IMR-90 (cell line): ENCODE data around the gene HECTD1. TPM values are rescaled to one million over a fixed set of nuclear protein-coding genes. Genes with fewer than 3 reads are reported as not detected.

Source experiments
- ATAC-seq: fragments of 200-7000 bp; cut with Tn5 transposase; 2 replicates; pipeline ENCODE4 v1.9.1; 2020; ENCODE audit warnings: low read depth, mild to moderate bottlenecking, moderate library complexity
- BruUV-seq: library from RNA; stranded (reverse); fragments of 400-500 nt; replicated peaks from 2 replicates; lab custom pipeline; 2021; lab: Mats Ljungman, UMichigan
- CTCF ChIA-PET: fragments of 300-600 bp; formaldehyde crosslinking; extraction: SDS; loops from one replicate; lab custom pipeline; 2021; ENCODE audit warnings: antibody characterized with exemption; lab: Yijun Ruan, JAX
- POLR2A ChIA-PET: fragments of 300-600 bp; sonication (Branson Sonifier 250); formaldehyde crosslinking; loops from one replicate; lab custom pipeline; 2022; ENCODE audit warnings: antibody characterized with exemption; ENCODE audit not compliant: unreplicated experiment; lab: Charles Lee
- DNase-seq: peaks from one replicate; pipeline ENCODE4 v3.0.0; 2013
- H2AFZ ChIP-seq: replicated peaks from 2 replicates; pipeline ENCODE3; 2013; ENCODE audit warnings: low read length, mild to moderate bottlenecking; ENCODE audit not compliant: poor library complexity
- H2AK5ac ChIP-seq: 2 replicates; pipeline ENCODE4 v1.6.1; 2013; ENCODE audit warnings: low read depth, low read length, inconsistent platforms
- H2AK9ac ChIP-seq: replicated peaks from 2 replicates; pipeline ENCODE3; 2013; ENCODE audit warnings: mild to moderate bottlenecking, low read depth, low read length, moderate library complexity; ENCODE audit not compliant: poor library complexity
- H2BK120ac ChIP-seq: 2 replicates; pipeline ENCODE4 v1.6.1; 2013; ENCODE audit warnings: low read depth, low read length, inconsistent platforms
- H2BK15ac ChIP-seq: 3 replicates; pipeline ENCODE4 v1.6.1; 2013; ENCODE audit warnings: low read depth, low read length, inconsistent platforms
- H2BK20ac ChIP-seq: 2 replicates; pipeline ENCODE4 v1.6.1; 2013; ENCODE audit warnings: low read depth, mild to moderate bottlenecking, inconsistent platforms, low read length, moderate library complexity
- H2BK5ac ChIP-seq: 2 replicates; pipeline ENCODE4 v1.6.1; 2013; ENCODE audit warnings: mild to moderate bottlenecking, low read depth, low read length, inconsistent platforms; ENCODE audit not compliant: poor library complexity, severe bottlenecking
- H3K14ac ChIP-seq: replicated peaks from 2 replicates; pipeline ENCODE4 v1.6.1; 2013; ENCODE audit warnings: low read depth, low read length, inconsistent platforms
- H3K18ac ChIP-seq: 2 replicates; pipeline ENCODE4 v1.6.1; 2013; ENCODE audit warnings: low read depth, low read length, control low read depth
- H3K23ac ChIP-seq: 2 replicates; pipeline ENCODE4 v1.6.1; 2013; ENCODE audit warnings: low read depth, low read length, inconsistent platforms
- H3K27ac ChIP-seq: 2 replicates; pipeline ENCODE4 v1.5.1; 2013; ENCODE audit warnings: mild to moderate bottlenecking, control low read depth, low read length; ENCODE audit not compliant: insufficient read depth
- H3K27me3 ChIP-seq: 2 replicates; pipeline ENCODE4 v1.6.1; 2013; ENCODE audit warnings: low read length; ENCODE audit not compliant: control insufficient read depth, insufficient read depth
- H3K36me3 ChIP-seq: 2 replicates; pipeline ENCODE4 v1.6.1; 2013; ENCODE audit warnings: low read length, mixed read lengths; ENCODE audit not compliant: control insufficient read depth, insufficient read depth
- H3K4ac ChIP-seq: 2 replicates; pipeline ENCODE4 v1.6.1; 2013; ENCODE audit warnings: low read depth, low read length, inconsistent platforms
- H3K4me1 ChIP-seq: 2 replicates; pipeline ENCODE4 v1.6.1; 2013; ENCODE audit warnings: low read length, mixed read lengths; ENCODE audit not compliant: control insufficient read depth, insufficient read depth
- H3K4me2 ChIP-seq: 2 replicates; pipeline ENCODE4 v1.6.1; 2013; ENCODE audit warnings: low read depth, mild to moderate bottlenecking, control low read depth, low read length, moderate library complexity
- H3K4me3 ChIP-seq: 2 replicates; pipeline ENCODE4 v1.5.1; 2013; ENCODE audit warnings: low read depth, mild to moderate bottlenecking, control low read depth, low read length, moderate library complexity; ENCODE audit not compliant: insufficient read depth
- H3K56ac ChIP-seq: 2 replicates; pipeline ENCODE4 v1.6.1; 2013; ENCODE audit warnings: low read length, inconsistent platforms; ENCODE audit not compliant: insufficient read depth; ENCODE audit errors: extremely low read depth
- H3K79me1 ChIP-seq, 2 experiments: 2 replicates each; pipeline ENCODE4 v1.6.1; 2013; ENCODE audit warnings: low read length in 2 of 2, inconsistent platforms in 1 of 2, low read depth in 1 of 2
- H3K9ac ChIP-seq: 2 replicates; pipeline ENCODE4 v1.6.1; 2013; ENCODE audit warnings: low read depth, low read length, control low read depth
- H3K9me1 ChIP-seq: 2 replicates; pipeline ENCODE4 v1.6.1; 2013; ENCODE audit warnings: low read length, inconsistent platforms; ENCODE audit not compliant: insufficient read depth
- H3K9me3 ChIP-seq: 2 replicates; pipeline ENCODE4 v1.6.1; 2013; ENCODE audit warnings: low read length; ENCODE audit not compliant: control insufficient read depth, insufficient read depth
- H4K20me1 ChIP-seq: 2 replicates; pipeline ENCODE4 v1.6.1; 2013; ENCODE audit warnings: low read length, inconsistent platforms; ENCODE audit not compliant: insufficient read depth
- H4K5ac ChIP-seq: 2 replicates; pipeline ENCODE4 v1.6.1; 2013; ENCODE audit warnings: mild to moderate bottlenecking, low read depth, low read length, control low read depth
- H4K8ac ChIP-seq, 2 experiments: 2 replicates each; pipeline ENCODE4 v1.6.1; 2013; ENCODE audit warnings: low read depth in 2 of 2, low read length in 2 of 2, control low read depth in 1 of 2, inconsistent platforms in 1 of 2
- H4K91ac ChIP-seq: 2 replicates; pipeline ENCODE4 v1.6.1; 2013; ENCODE audit warnings: low read depth, low read length, inconsistent platforms; ENCODE audit not compliant: insufficient read depth
- BHLHE40 ChIP-seq: fragments of 150-350 bp; IDR thresholded peaks from 2 replicates; pipeline ENCODE4 v1.6.1; 2016; ENCODE audit warnings: mild to moderate bottlenecking, low read depth, low read length
- CHD1 ChIP-seq: IDR thresholded peaks from 2 replicates; pipeline ENCODE4 v1.6.1; 2012; ENCODE audit warnings: low read depth, low read length, improper control_type of control experiment
- FOS ChIP-seq: fragments of 150-350 bp; IDR thresholded peaks from 2 replicates; pipeline ENCODE4 v1.6.1; 2016; ENCODE audit warnings: low read depth, low read length
- MAFK ChIP-seq: IDR thresholded peaks from 2 replicates; pipeline ENCODE4 v1.6.1; 2012; ENCODE audit warnings: low read depth, low read length, improper control_type of control experiment
- MAZ ChIP-seq: IDR thresholded peaks from 2 replicates; pipeline ENCODE4 v1.6.1; 2012; ENCODE audit warnings: low read depth, mild to moderate bottlenecking, low read length, improper control_type of control experiment, moderate library complexity, borderline replicate concordance
- MXI1 ChIP-seq: IDR thresholded peaks from 2 replicates; pipeline ENCODE4 v1.6.1; 2012; ENCODE audit warnings: low read depth, mild to moderate bottlenecking, low read length, moderate library complexity, borderline replicate concordance
- NFE2L2 ChIP-seq: fragments of 150-350 bp; IDR thresholded peaks from 2 replicates; pipeline ENCODE4 v1.6.1; 2016; ENCODE audit warnings: low read depth, mild to moderate bottlenecking, low read length
- POLR2A ChIP-seq: IDR thresholded peaks from 2 replicates; pipeline ENCODE4 v1.6.1; 2012; ENCODE audit warnings: mild to moderate bottlenecking, low read depth, low read length
- RAD21 ChIP-seq: IDR thresholded peaks from 2 replicates; pipeline ENCODE4 v1.6.1; 2012; ENCODE audit warnings: low read length, improper control_type of control experiment
- RCOR1 ChIP-seq: IDR thresholded peaks from 2 replicates; pipeline ENCODE4 v1.6.1; 2012; ENCODE audit warnings: mild to moderate bottlenecking, low read length, improper control_type of control experiment; ENCODE audit not compliant: insufficient replicate concordance
- RFX5 ChIP-seq: IDR thresholded peaks from 2 replicates; pipeline ENCODE4 v1.8.0; 2012; ENCODE audit warnings: low read depth, mild to moderate bottlenecking, low read length, moderate library complexity
- WGBS, 2 experiments: methylation state at CpG; one replicate each; pipeline versions ENCODE4 v1.1.5 to v1.1.7; 2013; ENCODE audit warnings: missing lambda C conversion rate in 2 of 2; ENCODE audit not compliant: insufficient read length in 1 of 2; ENCODE audit errors: extremely low coverage in 2 of 2; 5-methylcytosine and 5-hydroxymethylcytosine counted together
- dilution Hi-C: fragments of 300-500 bp; cut with HindIII; formaldehyde crosslinking; loops from one replicate; pipeline ENCODE4 v1.14.3; 2018; ENCODE audit warnings: low sequenced_read_pairs; ENCODE audit not compliant: unreplicated experiment
- in situ Hi-C: fragments of 300-500 bp; cut with MboI; formaldehyde crosslinking; loops from 3 replicates; pipeline ENCODE4 v1.14.3; 2019; ENCODE audit warnings: low sequenced_read_pairs, inconsistent platforms, mixed read lengths
- intact Hi-C: fragments of 100-400 bp; cut with micrococcal nuclease; formaldehyde crosslinking; loops from 2 replicates; pipeline ENCODE4 v1.10.0; 2022
- polyA plus RNA-seq, 3 experiments: library from polyadenylated mRNA; depleted of rRNA; stranded (reverse); fragments of >200 nt; gene quantifications; 2 replicates each; pipeline ENCODE4 v1.2.3, GENCODE V29; 2012; ENCODE audit warnings: low replicate concordance in 1 of 3
- total RNA-seq: library from RNA; depleted of rRNA; stranded (reverse); fragments of >200 nt; gene quantifications from 2 replicates; pipeline ENCODE4 v1.2.3, GENCODE V29; 2012
- TF ChIP-seq, protein P1 (sequence below): fragments of 150-350 bp; IDR thresholded peaks from 2 replicates; pipeline ENCODE4 v1.6.1; 2016; ENCODE audit warnings: low read depth, mild to moderate bottlenecking, low read length, moderate library complexity, borderline replicate concordance

HECTD1 gene
- total and polyA plus RNA-seq, 2 of the 4 experiments (the other 2 are of a cell fraction): 48.5 to 228 TPM

DNA sequence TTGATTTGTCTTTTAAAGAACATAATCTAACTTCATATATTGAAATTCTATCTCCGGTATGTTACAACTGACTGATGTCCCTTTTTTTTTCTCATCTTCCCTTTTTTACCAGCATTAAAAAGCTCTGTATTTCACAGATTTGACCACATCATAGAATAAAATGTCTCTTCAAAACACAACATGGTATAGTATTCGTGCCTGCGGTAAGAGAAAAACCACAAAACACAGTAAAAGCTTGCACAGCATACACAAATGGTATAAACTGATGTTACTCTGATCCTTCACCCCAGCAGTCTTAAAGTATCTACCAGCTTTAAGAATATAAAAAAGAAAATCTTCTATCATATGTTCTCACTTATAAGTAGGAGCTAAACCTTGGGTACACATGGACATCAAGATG, 83.4 kb downstream of the HECTD1 start:
- H2BK5ac ChIP-seq: no peak overlapping the region
- H3K27ac ChIP-seq: no peak overlapping the region
- no peak overlapping the region for H3K4me2 ChIP-seq
- POLR2A ChIA-PET: no interaction called here
- DNase-seq (no peak), ATAC-seq (no peak)
- no peak overlapping the region for H3K4me3 ChIP-seq
- H2AK5ac ChIP-seq: no peak overlapping the region
- H3K14ac ChIP-seq: no peak overlapping the region
- H2BK120ac ChIP-seq: no peak overlapping the region
- H3K18ac ChIP-seq: no peak overlapping the region
- no peak overlapping the region for H2BK15ac ChIP-seq
- peaks cover 2% of the 10 kb centered on the region; the same call in 1 of the 2 replicates for H4K20me1 ChIP-seq
- BruUV-seq: no TSS peak
- H3K56ac ChIP-seq: no peak overlapping the region
- H3K79me1 ChIP-seq: peaks cover 14 to 25% of the 10 kb centered on the region in 2 experiments; a peak in 3 of 4 replicates
- dilution Hi-C loops: no loop called here
- peaks cover 43% of the 10 kb centered on the region for H3K36me3 ChIP-seq
- no peaks in the 10 kb centered on the region for H3K9me3 ChIP-seq
- WGBS, 2 experiments: 86% methylated on average over 1 of the region's 3 CpGs; no CpG with 5 or more reads in 1 of the 2 experiments
- H3K4me1 ChIP-seq: no peaks in the 10 kb centered on the region
- intact Hi-C loops: loop anchor here (5.0 kb wide), 2 partner anchors 33 to 233 kb away; no protein-coding TSS in a partner anchor
- no peak overlapping the region for H4K5ac ChIP-seq
- in situ Hi-C loops: no loop called here
- TF ChIP-seq RFX5 (no peak), MAFK (no peak), RCOR1 (no peak), RAD21 (no peak), POLR2A (no peak), FOS (no peak), MAZ (no peak), CHD1 (no peak), MXI1 (no peak), NFE2L2 (no peak), BHLHE40 (no peak)
- TF ChIP-seq, protein P1, sequence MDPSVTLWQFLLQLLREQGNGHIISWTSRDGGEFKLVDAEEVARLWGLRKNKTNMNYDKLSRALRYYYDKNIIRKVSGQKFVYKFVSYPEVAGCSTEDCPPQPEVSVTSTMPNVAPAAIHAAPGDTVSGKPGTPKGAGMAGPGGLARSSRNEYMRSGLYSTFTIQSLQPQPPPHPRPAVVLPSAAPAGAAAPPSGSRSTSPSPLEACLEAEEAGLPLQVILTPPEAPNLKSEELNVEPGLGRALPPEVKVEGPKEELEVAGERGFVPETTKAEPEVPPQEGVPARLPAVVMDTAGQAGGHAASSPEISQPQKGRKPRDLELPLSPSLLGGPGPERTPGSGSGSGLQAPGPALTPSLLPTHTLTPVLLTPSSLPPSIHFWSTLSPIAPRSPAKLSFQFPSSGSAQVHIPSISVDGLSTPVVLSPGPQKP: no peak
- H3K9ac ChIP-seq: no peak overlapping the region
- H3K23ac ChIP-seq: no peak overlapping the region
- no peak overlapping the region for H2BK20ac ChIP-seq
- H4K8ac ChIP-seq: no peak overlapping the region
- peaks cover 7% of the 10 kb centered on the region for H3K9me1 ChIP-seq
- no peak overlapping the region for H4K91ac ChIP-seq
- CTCF ChIA-PET: no interaction called here
- no peak overlapping the region for H2AFZ ChIP-seq
- no peak overlapping the region for H3K4ac ChIP-seq
- no peaks in the 10 kb centered on the region for H3K27me3 ChIP-seq
- H2AK9ac ChIP-seq: no peak overlapping the region
